Measurements from ENCODE around the gene MYO18B. TPM values are rescaled to one million over a fixed set of nuclear protein-coding genes. Genes with fewer than 3 reads are reported as not detected.

Gene MYO18B
- total RNA-seq, 2 experiments from 2014 or later, result 1.6 to 1.8 TPM

GRCh38 chr22:25987948-25988347 lies 246.0 kb downstream of the MYO18B start:
- TF ChIP-seq CTCF (IDR thresholded peaks at IDR 0.05), result no peak
- peak; percentile 70 for ATAC-seq
- Mint-ChIP-seq H3K27ac (peak overlapping the region; percentile 69), H3K36me3 (ENCODE audit: low read depth) (no peaks in the 10 kb centered on the region), H3K4me1 (ENCODE audit: low read depth) (peaks cover 4% of the 10 kb centered on the region), H3K4me3 (peak overlapping the region; percentile 38), H3K9me3 (no peaks in the 10 kb centered on the region), H3K27me3 (peaks cover 2% of the 10 kb centered on the region)
- POLR2A ChIA-PET, result no interaction called here
- intact Hi-C loops (cut with micrococcal nuclease), result no loop called here
- DNase-seq, result peak; percentile 54
- CTCF ChIA-PET, result no interaction called here

- H3K9me3 Mint-ChIP-seq, result no peaks in the 10 kb centered on the region
- DNase-seq (no peak), ATAC-seq (no peak)
- no peak overlapping the region for H3K27ac Mint-ChIP-seq
- intact Hi-C loops (cut with micrococcal nuclease), result no loop called here
- ChIA-PET POLR2A (no interaction called here), CTCF (no interaction called here)
- TF ChIP-seq CTCF (IDR thresholded peaks at IDR 0.05), result no peak
- H3K36me3 Mint-ChIP-seq (ENCODE audit: low read depth), result no peaks in the 10 kb centered on the region
- no peak overlapping the region for H3K4me3 Mint-ChIP-seq
- H3K27me3 Mint-ChIP-seq, result peaks cover 2% of the 10 kb centered on the region
- H3K4me1 Mint-ChIP-seq (ENCODE audit: low read depth), result peaks cover 4% of the 10 kb centered on the region
These were observed 249.0 kb downstream of the MYO18B start for GRCh38 chr22:25990940-25991339.

DNA sequence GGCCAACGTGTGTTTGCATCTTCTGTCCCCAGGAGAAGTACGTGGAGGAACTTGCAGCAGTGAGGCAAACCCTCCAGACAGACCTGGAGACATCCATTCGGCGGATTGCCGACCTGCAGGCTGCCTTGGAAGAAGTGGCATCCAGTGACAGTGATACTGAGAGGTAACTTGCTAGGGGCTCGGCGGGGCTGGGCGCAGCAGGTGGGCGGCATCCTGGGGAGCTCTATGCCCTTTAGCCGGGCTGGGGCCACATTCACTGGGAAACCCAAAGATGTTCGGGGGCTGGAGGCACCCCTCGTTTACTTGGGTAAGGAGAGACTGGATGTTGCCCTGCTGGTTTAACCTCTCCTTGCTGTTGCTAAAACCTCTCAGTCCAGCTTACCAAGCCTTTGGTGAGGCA lies 250.3 kb downstream of the MYO18B start:
- H3K36me3 Mint-ChIP-seq (ENCODE audit: low read depth), result no peaks in the 10 kb centered on the region
- no peak for DNase-seq
- intact Hi-C loops (cut with micrococcal nuclease), result no loop called here
- POLR2A ChIA-PET, result no interaction called here
- CTCF ChIA-PET, result no interaction called here
- peaks cover 2% of the 10 kb centered on the region for H3K27me3 Mint-ChIP-seq
- no peak for ATAC-seq
- no peaks in the 10 kb centered on the region for H3K9me3 Mint-ChIP-seq
- no peak overlapping the region for H3K4me3 Mint-ChIP-seq
- peaks cover 4% of the 10 kb centered on the region for H3K4me1 Mint-ChIP-seq (ENCODE audit: low read depth)
- TF ChIP-seq CTCF (IDR thresholded peaks at IDR 0.05), result no peak
- no peak overlapping the region for H3K27ac Mint-ChIP-seq

- no peak for TF ChIP-seq CTCF (IDR thresholded peaks at IDR 0.05)
- DNase-seq (no peak), ATAC-seq (no peak)
- Mint-ChIP-seq H3K4me3 (no peak overlapping the region), H3K27ac (no peak overlapping the region), H3K9me3 (no peaks in the 10 kb centered on the region), H3K4me1 (ENCODE audit: low read depth) (no peaks in the 10 kb centered on the region), H3K36me3 (ENCODE audit: low read depth) (no peaks in the 10 kb centered on the region), H3K27me3 (no peaks in the 10 kb centered on the region)
- ChIA-PET CTCF (no interaction called here), POLR2A (no interaction called here)
- intact Hi-C loops (cut with micrococcal nuclease), result no loop called here
These were observed 254.7 kb downstream of the MYO18B start for GRCh38 chr22:25996669-25997068.

GRCh38 chr22:25997886-25998775 lies 256.1 kb downstream of the MYO18B start:
- ChIA-PET POLR2A (no interaction called here), CTCF (no interaction called here)
- H3K4me3 Mint-ChIP-seq, result no peak overlapping the region
- H3K36me3 Mint-ChIP-seq (ENCODE audit: low read depth), result no peaks in the 10 kb centered on the region
- no peak for ATAC-seq
- no peaks in the 10 kb centered on the region for H3K27me3 Mint-ChIP-seq
- no peaks in the 10 kb centered on the region for H3K4me1 Mint-ChIP-seq (ENCODE audit: low read depth)
- no peak overlapping the region for H3K27ac Mint-ChIP-seq
- no peak for TF ChIP-seq CTCF (IDR thresholded peaks at IDR 0.05)
- DNase-seq, result no peak
- intact Hi-C loops (cut with micrococcal nuclease), result no loop called here
- H3K9me3 Mint-ChIP-seq, result no peaks in the 10 kb centered on the region
